ENCODE data around the gene TTC22. TPM values are rescaled to one million over a fixed set of nuclear protein-coding genes. Genes with fewer than 3 reads are reported as not detected.

The TTC22 gene
- total and polyA plus RNA-seq, 2 of the 4 experiments (the other 2 are of a cell fraction) = not detected

DNA sequence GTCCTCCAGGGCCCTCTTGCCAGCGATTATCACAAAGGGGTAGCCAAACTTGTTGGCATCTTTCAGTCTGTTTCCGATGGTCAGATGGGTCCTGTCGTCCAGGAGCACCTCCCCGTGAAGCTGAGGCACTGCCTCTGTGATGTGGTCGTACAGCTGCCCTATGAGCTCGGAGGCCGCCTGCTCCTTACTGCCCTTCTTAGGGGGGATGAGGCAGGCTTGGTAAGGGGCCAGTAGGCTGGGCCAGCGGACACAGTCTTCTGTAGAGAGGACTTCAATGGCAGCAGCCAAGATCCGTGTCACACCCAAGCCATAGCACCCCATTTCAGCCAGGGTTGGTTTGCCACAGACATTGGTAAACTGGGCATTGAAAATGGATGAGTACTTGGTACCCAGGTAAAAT lies 43.3 kb downstream of the TTC22 start:
- Histone ChIP-seq H2AK5ac (ENCODE audit: low read depth, low read length) (no peak overlapping the region), H3K4ac (ENCODE audit: low read depth, low read length) (no peak overlapping the region), H2BK120ac (ENCODE audit: low read depth, low read length) (no peak overlapping the region), H2AFZ (replicated peaks; ENCODE audit: low read length, poor library complexity) (no peak overlapping the region), H3K14ac (replicated peaks; ENCODE audit: low read depth, low read length) (no peak overlapping the region), H3K27ac (ENCODE audit: insufficient read depth, low read length) (no peak overlapping the region), H2BK20ac (ENCODE audit: low read depth, low read length) (no peak overlapping the region), H3K4me1 (ENCODE audit: control insufficient read depth, insufficient read depth, low read length) (no peaks in the 10 kb centered on the region), H3K56ac (ENCODE audit: extremely low read depth, insufficient read depth, low read length) (no peak overlapping the region), H4K91ac (ENCODE audit: insufficient read depth, low read depth, low read length) (no peak overlapping the region), H3K23ac (ENCODE audit: low read depth, low read length) (no peak overlapping the region), H2BK5ac (ENCODE audit: low read depth, low read length, poor library complexity, severe bottlenecking) (no peak overlapping the region), H4K20me1 (ENCODE audit: insufficient read depth, low read length) (no peaks in the 10 kb centered on the region; the same call in 1 of the 2 replicates), H4K8ac (ENCODE audit: low read depth in 2 of 2, low read length in 2 of 2) (no peak overlapping the region), H2BK15ac (ENCODE audit: low read depth, low read length) (no peak overlapping the region), H3K9ac (ENCODE audit: low read depth, low read length) (no peak overlapping the region), H4K5ac (ENCODE audit: low read depth, low read length) (no peak overlapping the region), H3K36me3 (ENCODE audit: control insufficient read depth, insufficient read depth, low read length) (peaks cover 12% of the 10 kb centered on the region), H3K9me3 (ENCODE audit: control insufficient read depth, insufficient read depth, low read length) (no peaks in the 10 kb centered on the region), H3K4me2 (ENCODE audit: low read depth, low read length) (no peak overlapping the region), H3K18ac (ENCODE audit: low read depth, low read length) (no peak overlapping the region), H3K4me3 (ENCODE audit: insufficient read depth, low read depth, low read length) (no peak overlapping the region), H2AK9ac (replicated peaks; ENCODE audit: low read depth, low read length, poor library complexity) (no peak overlapping the region), H3K9me1 (ENCODE audit: insufficient read depth, low read length) (no peaks in the 10 kb centered on the region; the same call in 1 of the 2 replicates), H3K79me1 (ENCODE audit: low read depth in 1 of 2, low read length in 2 of 2) (peaks cover 8 to 18% of the 10 kb centered on the region in 2 experiments), H3K27me3 (ENCODE audit: control insufficient read depth, insufficient read depth, low read length) (no peaks in the 10 kb centered on the region)
- ATAC-seq (ENCODE audit: low read depth) (no peak), DNase-seq (no peak)
- POLR2A ChIA-PET (ENCODE audit: unreplicated experiment) = no interaction called here
- intact Hi-C loops (cut with micrococcal nuclease) = no loop called here
- dilution Hi-C loops (cut with HindIII; ENCODE audit: low sequenced_read_pairs, unreplicated experiment) = no loop called here
- CTCF ChIA-PET = interaction anchor here (0.5 kb wide), 1 partner anchor 95 kb away, joined by 3 read pairs; no protein-coding TSS in a partner anchor
- BruUV-seq (replicated peaks) = no TSS peak
- WGBS, 2 experiments (ENCODE audit: extremely low coverage in 2 of 2, insufficient read length in 1 of 2) = 100% methylated on average over 1 of the region's 9 CpGs; no CpG with 5 or more reads in 1 of the 2 experiments
- TF ChIP-seq, protein P1, sequence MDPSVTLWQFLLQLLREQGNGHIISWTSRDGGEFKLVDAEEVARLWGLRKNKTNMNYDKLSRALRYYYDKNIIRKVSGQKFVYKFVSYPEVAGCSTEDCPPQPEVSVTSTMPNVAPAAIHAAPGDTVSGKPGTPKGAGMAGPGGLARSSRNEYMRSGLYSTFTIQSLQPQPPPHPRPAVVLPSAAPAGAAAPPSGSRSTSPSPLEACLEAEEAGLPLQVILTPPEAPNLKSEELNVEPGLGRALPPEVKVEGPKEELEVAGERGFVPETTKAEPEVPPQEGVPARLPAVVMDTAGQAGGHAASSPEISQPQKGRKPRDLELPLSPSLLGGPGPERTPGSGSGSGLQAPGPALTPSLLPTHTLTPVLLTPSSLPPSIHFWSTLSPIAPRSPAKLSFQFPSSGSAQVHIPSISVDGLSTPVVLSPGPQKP (IDR thresholded peaks at IDR 0.05; ENCODE audit: borderline replicate concordance, low read depth, low read length) = no peak
- TF ChIP-seq RFX5 (IDR thresholded peaks at IDR 0.05; ENCODE audit: low read depth, low read length) (no peak), POLR2A (IDR thresholded peaks at IDR 0.05; ENCODE audit: low read depth, low read length) (no peak), SMC3 (IDR thresholded peaks at IDR 0.05; ENCODE audit: low read depth, low read length) (no peak), RCOR1 (IDR thresholded peaks at IDR 0.05; ENCODE audit: insufficient replicate concordance, low read length) (no peak), CEBPB (IDR thresholded peaks at IDR 0.05; ENCODE audit: low read depth, low read length) (no peak), CHD1 (IDR thresholded peaks at IDR 0.05; ENCODE audit: low read depth, low read length) (no peak), MAFK (IDR thresholded peaks at IDR 0.05; ENCODE audit: low read depth, low read length) (no peak), RAD21 (IDR thresholded peaks at IDR 0.05; ENCODE audit: low read length) (no peak), MXI1 (IDR thresholded peaks at IDR 0.05; ENCODE audit: borderline replicate concordance, low read depth, low read length) (no peak), MAZ (IDR thresholded peaks at IDR 0.05; ENCODE audit: borderline replicate concordance, low read depth, low read length) (no peak), BHLHE40 (IDR thresholded peaks at IDR 0.05; ENCODE audit: low read depth, low read length) (no peak), FOS (IDR thresholded peaks at IDR 0.05; ENCODE audit: low read depth, low read length) (no peak), NFE2L2 (IDR thresholded peaks at IDR 0.05; ENCODE audit: low read depth, low read length) (no peak)
- TF ChIP-seq, protein P2, sequence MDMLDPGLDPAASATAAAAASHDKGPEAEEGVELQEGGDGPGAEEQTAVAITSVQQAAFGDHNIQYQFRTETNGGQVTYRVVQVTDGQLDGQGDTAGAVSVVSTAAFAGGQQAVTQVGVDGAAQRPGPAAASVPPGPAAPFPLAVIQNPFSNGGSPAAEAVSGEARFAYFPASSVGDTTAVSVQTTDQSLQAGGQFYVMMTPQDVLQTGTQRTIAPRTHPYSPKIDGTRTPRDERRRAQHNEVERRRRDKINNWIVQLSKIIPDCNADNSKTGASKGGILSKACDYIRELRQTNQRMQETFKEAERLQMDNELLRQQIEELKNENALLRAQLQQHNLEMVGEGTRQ (IDR thresholded peaks at IDR 0.05; ENCODE audit: low read depth, low read length) = no peak
- TF ChIP-seq, protein P3, sequence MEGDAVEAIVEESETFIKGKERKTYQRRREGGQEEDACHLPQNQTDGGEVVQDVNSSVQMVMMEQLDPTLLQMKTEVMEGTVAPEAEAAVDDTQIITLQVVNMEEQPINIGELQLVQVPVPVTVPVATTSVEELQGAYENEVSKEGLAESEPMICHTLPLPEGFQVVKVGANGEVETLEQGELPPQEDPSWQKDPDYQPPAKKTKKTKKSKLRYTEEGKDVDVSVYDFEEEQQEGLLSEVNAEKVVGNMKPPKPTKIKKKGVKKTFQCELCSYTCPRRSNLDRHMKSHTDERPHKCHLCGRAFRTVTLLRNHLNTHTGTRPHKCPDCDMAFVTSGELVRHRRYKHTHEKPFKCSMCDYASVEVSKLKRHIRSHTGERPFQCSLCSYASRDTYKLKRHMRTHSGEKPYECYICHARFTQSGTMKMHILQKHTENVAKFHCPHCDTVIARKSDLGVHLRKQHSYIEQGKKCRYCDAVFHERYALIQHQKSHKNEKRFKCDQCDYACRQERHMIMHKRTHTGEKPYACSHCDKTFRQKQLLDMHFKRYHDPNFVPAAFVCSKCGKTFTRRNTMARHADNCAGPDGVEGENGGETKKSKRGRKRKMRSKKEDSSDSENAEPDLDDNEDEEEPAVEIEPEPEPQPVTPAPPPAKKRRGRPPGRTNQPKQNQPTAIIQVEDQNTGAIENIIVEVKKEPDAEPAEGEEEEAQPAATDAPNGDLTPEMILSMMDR (conservative IDR thresholded peaks at IDR 0.05; ENCODE audit: low read depth, low read length) = no peak
- in situ Hi-C loops (cut with MboI; ENCODE audit: low sequenced_read_pairs) = no loop called here

Data from IMR-90 (cell line).